Stimulated activated CD8-positive, alpha-beta memory T cell treated with anti-CD3 and anti-CD28 coated beads, Interleukin-15, amount 100 ng/mL, for 24 hours (primary cell): ENCODE data around the gene MPPED1.

ENCODE experiments used
- DNase-seq: peaks from one replicate; pipeline ENCODE4 v3.0.0-alpha.2; 2020; ENCODE audit warnings: low read depth

Gene MPPED1

GRCh38 chr22:43448048-43448447, 36.2 kb downstream of the MPPED1 start:
- no peak for DNase-seq

GRCh38 chr22:43449205-43449830, 37.5 kb downstream of the MPPED1 start:
- no peak for DNase-seq

GRCh38 chr22:43449831-43450225, 38.0 kb downstream of the MPPED1 start:
- DNase-seq, result no peak

- no peak for DNase-seq
Observed at GRCh38 chr22:43451371-43452050, 39.7 kb downstream of the MPPED1 start.

GRCh38 chr22:43455846-43456245, 44.0 kb downstream of the MPPED1 start:
- DNase-seq, result no peak

GRCh38 chr22:43457002-43457401, 45.2 kb downstream of the MPPED1 start:
- no peak for DNase-seq

GRCh38 chr22:43462701-43463100, 50.9 kb downstream of the MPPED1 start:
- DNase-seq, result no peak

GRCh38 chr22:43464809-43465208, 53.0 kb downstream of the MPPED1 start:
- DNase-seq, result no peak

GRCh38 chr22:43465291-43466015, 53.6 kb downstream of the MPPED1 start:
- DNase-seq, result no peak

- no peak for DNase-seq
Observed at GRCh38 chr22:43466710-43467109, 54.9 kb downstream of the MPPED1 start.

GRCh38 chr22:43467216-43467940, 55.6 kb downstream of the MPPED1 start:
- no peak for DNase-seq

GRCh38 chr22:43470253-43470652, 58.4 kb downstream of the MPPED1 start:
- no peak for DNase-seq

GRCh38 chr22:43470941-43471585, 59.2 kb downstream of the MPPED1 start:
- no peak for DNase-seq

GRCh38 chr22:43471606-43472135, 59.9 kb downstream of the MPPED1 start:
- no peak for DNase-seq

GRCh38 chr22:43473031-43473430, 61.2 kb downstream of the MPPED1 start:
- DNase-seq, result no peak

- no peak for DNase-seq
Observed at GRCh38 chr22:43473441-43473840, 61.6 kb downstream of the MPPED1 start.

GRCh38 chr22:43474161-43475101, 62.6 kb downstream of the MPPED1 start:
- DNase-seq, result no peak

GRCh38 chr22:43475549-43476076, 63.8 kb downstream of the MPPED1 start:
- DNase-seq, result no peak

GRCh38 chr22:43476341-43476740, 64.5 kb downstream of the MPPED1 start:
- DNase-seq, result no peak
